Spleen (tissue), 11 donors: ENCODE results near the gene FOXJ2. TPM values are rescaled to one million over a fixed set of nuclear protein-coding genes. Genes with fewer than 3 reads are reported as not detected.
"Not testable (repeated sequence)": the region's sequence is repeated elsewhere in the genome, so short reads cannot be mapped to it uniquely, and the experiment has no call there.

Experiments
- DNase-seq: peaks from one replicate; pipeline ENCODE4 v3.0.0-alpha.2; 2020
- H3K27ac ChIP-seq, 8 donors: fragments of 200-600 bp; sonication (generic) in 7 of 8; 1 replicate in 4 of 8; 2 replicates in 4 of 8; pipeline versions ENCODE4 v1.5.0 to v1.8.0; 2016 to 2021; ENCODE audit warnings: inconsistent platforms in 4 of 8, mild to moderate bottlenecking in 4 of 8, moderate library complexity in 1 of 8
- H3K27me3 ChIP-seq, 7 donors: fragments of 200-600 bp; sonication (generic) in 6 of 7; replicated peaks in 1 of 7; 1 replicate in 4 of 7; 2 replicates in 3 of 7; pipeline versions ENCODE4 v1.5.0 to v1.8.0; 2016 to 2021; ENCODE audit warnings: inconsistent platforms in 3 of 7, mild to moderate bottlenecking in 1 of 7
- H3K36me3 ChIP-seq, 6 donors: fragments of 200-600 bp; sonication (generic) in 5 of 6; 1 replicate in 4 of 6; 2 replicates in 2 of 6; pipeline versions ENCODE4 v1.5.0 to v1.8.0; 2016 to 2021; ENCODE audit warnings: inconsistent platforms in 2 of 6
- H3K4me1 ChIP-seq, 6 donors: fragments of 200-600 bp; sonication (generic) in 5 of 6; 1 replicate in 3 of 6; 2 replicates in 3 of 6; pipeline versions ENCODE4 v1.5.0 to v1.8.0; 2016 to 2021; ENCODE audit warnings: inconsistent platforms in 3 of 6
- H3K4me3 ChIP-seq, 8 donors: fragments of 200-600 bp; sonication (generic) in 7 of 8; 1 replicate in 4 of 8; 2 replicates in 4 of 8; pipeline versions ENCODE4 v1.5.0 to v1.8.0; 2016 to 2021; ENCODE audit warnings: inconsistent platforms in 4 of 8, mild to moderate bottlenecking in 4 of 8, moderate library complexity in 2 of 8
- H3K9me3 ChIP-seq, 8 donors: fragments of 200-600 bp; sonication (generic) in 7 of 8; 1 replicate in 4 of 8; 2 replicates in 4 of 8; pipeline versions ENCODE4 v1.5.0 to v1.8.0; 2016 to 2021; ENCODE audit warnings: inconsistent platforms in 4 of 8
- POLR2A ChIP-seq, 3 donors: fragments of 450-650 bp; IDR thresholded peaks; one replicate each; pipeline ENCODE4 v1.5.1; 2017; ENCODE audit warnings: antibody characterized with exemption in 3 of 3, mild to moderate bottlenecking in 1 of 3
- POLR2AphosphoS5 ChIP-seq, 3 donors: sonication (generic); formaldehyde crosslinking; IDR thresholded peaks; one replicate each; pipeline ENCODE4 v1.5.1; 2017; ENCODE audit warnings: antibody characterized with exemption in 3 of 3
- WGBS, 5 donors: extraction: QIAGEN DNeasy Blood & Tissue Kit in 3 of 5; methylation state at CpG; one replicate each; pipeline versions ENCODE4 v1.1.5 to v1.1.7; 2013 to 2018; 5-methylcytosine and 5-hydroxymethylcytosine counted together
- intact Hi-C: fragments of 100-400 bp; cut with DNase I; formaldehyde crosslinking; loops from one replicate; pipeline ENCODE4 v1.15.0; 2023; ENCODE audit warnings: low total_unique reads
- polyA plus RNA-seq, 3 donors: library from polyadenylated mRNA; stranded (reverse); fragments of 200-250 nt; gene quantifications; one replicate each; pipeline ENCODE4 v1.2.1, GENCODE V29; 2013
- total RNA-seq, 7 donors: library from RNA; depleted of rRNA in 3 of 7; stranded (reverse); fragments of >200 nt in 3 of 7; fragmentation: NEBNext Ultra II Directional in 4 of 7; extraction: Animal tissue kit (Norgen Biotek cat#: 25700) in 4 of 7; gene quantifications; one replicate each; pipeline versions ENCODE4 v1.1.0 to v1.2.1, GENCODE V29; 2016 to 2021
- TF ChIP-seq, protein P1 (sequence below), 11 experiments: fragments of 200-600 bp in 7 of 11; fragments of 450-650 bp in 4 of 11; sonication (generic) in 4 of 11; IDR thresholded peaks in 8 of 11; conservative IDR thresholded peaks in 3 of 11; 1 replicate in 7 of 11; 2 replicates in 4 of 11; pipeline versions ENCODE4 v1.4.0 to v1.8.0; 2016 to 2021; ENCODE audit warnings: antibody characterized with exemption in 11 of 11, inconsistent platforms in 4 of 11, mild to moderate bottlenecking in 1 of 11
- donor health status: healthy with polysubstance abuse.
- donor health status: DM: no; HTN: no; CAD: no; lungs with moderate emphysema.
- donor health status: DM: no; HTN: no; CAD: no.
- donor health status: Bipolar disorder and iron deficiency.
- donor health status: healthy.
- donor health status: DM: no; HTN: no; CAD: no.
- donor health status: DM: yes; HTN: yes; CAD: no.

FOXJ2 gene
- total and polyA plus RNA-seq, 10 donors, result 3.7 to 20.9 (median 16.6) TPM

DNA sequence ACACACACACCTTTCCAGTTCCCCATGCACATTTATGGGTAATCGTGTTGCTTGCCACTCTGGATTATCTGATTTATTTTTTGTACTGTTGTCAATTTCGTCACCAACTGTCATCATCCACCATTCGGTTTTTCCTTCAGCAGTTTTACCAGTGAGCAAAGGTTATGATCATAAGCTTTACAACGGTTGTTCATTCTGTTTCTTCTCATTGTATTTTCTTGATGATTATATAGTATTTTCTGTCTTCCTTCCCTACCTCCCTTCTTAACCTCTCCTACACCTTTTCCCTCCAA, 50.2 kb downstream of the FOXJ2 start:
- H3K9me3 ChIP-seq, result no peaks in the 10 kb centered on the region
- no peak for DNase-seq
- no peaks in the 10 kb centered on the region for H3K27me3 ChIP-seq
- intact Hi-C loops, result no loop called here
- peak overlapping the region; percentile 61 to 89 (median 76) for H3K4me3 ChIP-seq
- peaks cover 0 to 21% (median 4%) of the 10 kb centered on the region in 6 donors for H3K36me3 ChIP-seq
- WGBS, 5 donors, result 1 to 8% (median 7%) methylated on average over 4 of the region's 4 CpGs
- H3K4me1 ChIP-seq, result peaks cover 28 to 89% (median 62%) of the 10 kb centered on the region in 6 donors
- TF ChIP-seq, protein P1, sequence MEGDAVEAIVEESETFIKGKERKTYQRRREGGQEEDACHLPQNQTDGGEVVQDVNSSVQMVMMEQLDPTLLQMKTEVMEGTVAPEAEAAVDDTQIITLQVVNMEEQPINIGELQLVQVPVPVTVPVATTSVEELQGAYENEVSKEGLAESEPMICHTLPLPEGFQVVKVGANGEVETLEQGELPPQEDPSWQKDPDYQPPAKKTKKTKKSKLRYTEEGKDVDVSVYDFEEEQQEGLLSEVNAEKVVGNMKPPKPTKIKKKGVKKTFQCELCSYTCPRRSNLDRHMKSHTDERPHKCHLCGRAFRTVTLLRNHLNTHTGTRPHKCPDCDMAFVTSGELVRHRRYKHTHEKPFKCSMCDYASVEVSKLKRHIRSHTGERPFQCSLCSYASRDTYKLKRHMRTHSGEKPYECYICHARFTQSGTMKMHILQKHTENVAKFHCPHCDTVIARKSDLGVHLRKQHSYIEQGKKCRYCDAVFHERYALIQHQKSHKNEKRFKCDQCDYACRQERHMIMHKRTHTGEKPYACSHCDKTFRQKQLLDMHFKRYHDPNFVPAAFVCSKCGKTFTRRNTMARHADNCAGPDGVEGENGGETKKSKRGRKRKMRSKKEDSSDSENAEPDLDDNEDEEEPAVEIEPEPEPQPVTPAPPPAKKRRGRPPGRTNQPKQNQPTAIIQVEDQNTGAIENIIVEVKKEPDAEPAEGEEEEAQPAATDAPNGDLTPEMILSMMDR (IDR thresholded peaks at IDR 0.05 in 8 of 11, conservative IDR thresholded peaks at IDR 0.05 in 3 of 11), result no peak
- no peak for TF ChIP-seq POLR2AphosphoS5 (IDR thresholded peaks at IDR 0.05)
- TF ChIP-seq POLR2A (IDR thresholded peaks at IDR 0.05), result no peak
- peak overlapping the region in 7 of 8 donors; percentile 96 to 99 (median 96) for H3K27ac ChIP-seq

DNA sequence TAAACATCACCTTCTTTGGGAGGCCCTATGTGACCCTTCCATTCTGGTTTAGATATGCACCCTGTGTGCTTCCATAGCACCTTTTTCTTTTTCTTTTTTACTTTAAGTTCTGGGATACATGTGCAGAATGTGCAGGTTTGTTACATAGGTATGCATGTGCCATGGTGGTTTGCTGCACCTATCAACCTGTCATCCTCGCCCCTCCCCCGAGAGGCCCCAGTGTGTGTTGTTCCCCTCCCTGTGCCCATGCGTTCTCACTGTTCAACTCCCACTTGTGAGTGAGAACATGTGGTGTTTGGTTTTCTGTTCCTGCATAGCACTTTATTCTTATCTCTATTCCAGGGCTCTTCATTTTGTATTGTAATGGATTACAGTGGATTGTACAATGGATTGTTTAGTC, 51.8 kb downstream of the FOXJ2 start:
- intact Hi-C loops, H3K9me3 ChIP-seq, H3K27ac ChIP-seq, H3K27me3 ChIP-seq, DNase-seq: not testable (repeated sequence)
- H3K4me3 ChIP-seq, result peak overlapping the region in 1 of 8 donors; percentile 89
- peaks cover 41 to 90% (median 76%) of the 10 kb centered on the region in 6 donors for H3K4me1 ChIP-seq
- WGBS, 5 donors, result 63 to 77% (median 65%) methylated on average over 3 of the region's 3 CpGs
- peaks cover 0 to 26% (median 5%) of the 10 kb centered on the region in 6 donors for H3K36me3 ChIP-seq

- no peak for DNase-seq
- Histone ChIP-seq H3K36me3 (peaks cover 0 to 59% (median 36%) of the 10 kb centered on the region in 6 donors), H3K27me3 (no peaks in the 10 kb centered on the region), H3K9me3 (no peaks in the 10 kb centered on the region), H3K27ac (peak overlapping the region in 7 of 8 donors; percentile 2 to 75 (median 68)), H3K4me1 (peaks cover 30 to 74% (median 63%) of the 10 kb centered on the region in 6 donors), H3K4me3 (peak overlapping the region in 1 of 8 donors; percentile 25)
- WGBS, 5 donors, result 59 to 90% (median 79%) methylated on average over 2 of the region's 2 CpGs
- intact Hi-C loops, result no loop called here
- TF ChIP-seq POLR2AphosphoS5 (IDR thresholded peaks at IDR 0.05), result no peak
- no peak for TF ChIP-seq POLR2A (IDR thresholded peaks at IDR 0.05)
- TF ChIP-seq, protein P1 (IDR thresholded peaks at IDR 0.05 in 8 of 11, conservative IDR thresholded peaks at IDR 0.05 in 3 of 11), result no peak
These were observed 55.1 kb downstream of the FOXJ2 start for GRCh38 chr12:8087666-8088065.

DNA sequence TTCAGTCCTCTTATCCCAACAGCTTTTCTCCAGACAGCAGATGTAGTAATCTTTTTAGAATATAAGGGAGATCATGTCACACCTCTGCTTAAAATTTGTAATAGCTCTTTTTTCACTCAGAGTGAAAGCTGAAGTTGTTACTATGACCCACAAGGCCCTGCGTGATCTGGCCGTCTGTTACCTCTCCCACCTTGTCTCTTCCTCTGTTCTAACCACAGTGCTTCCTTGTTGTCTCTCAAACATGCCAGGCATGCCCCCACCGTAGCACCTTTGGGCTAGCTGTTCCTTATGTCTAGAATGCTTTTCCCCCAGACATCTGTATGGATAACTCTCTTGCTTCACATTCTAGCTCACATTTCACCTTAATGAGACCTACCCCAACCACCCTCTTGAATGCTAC, 56.1 kb downstream of the FOXJ2 start:
- 15 to 38% (median 22%) methylated on average over 3 of the region's 3 CpGs for WGBS, 5 donors
- DNase-seq, result no peak
- peaks cover 0 to 68% (median 45%) of the 10 kb centered on the region in 6 donors for H3K36me3 ChIP-seq
- peaks cover 22 to 65% (median 54%) of the 10 kb centered on the region in 6 donors for H3K4me1 ChIP-seq
- H3K9me3 ChIP-seq, result no peaks in the 10 kb centered on the region
- intact Hi-C loops, result no loop called here
- TF ChIP-seq POLR2A (IDR thresholded peaks at IDR 0.05) (no peak), POLR2AphosphoS5 (IDR thresholded peaks at IDR 0.05) (peak in 1 of 3 donors; percentile 19)
- no peaks in the 10 kb centered on the region for H3K27me3 ChIP-seq
- H3K4me3 ChIP-seq, result peak overlapping the region in 1 of 8 donors; percentile 12
- H3K27ac ChIP-seq, result peak overlapping the region; percentile 1 to 75 (median 50)

DNA sequence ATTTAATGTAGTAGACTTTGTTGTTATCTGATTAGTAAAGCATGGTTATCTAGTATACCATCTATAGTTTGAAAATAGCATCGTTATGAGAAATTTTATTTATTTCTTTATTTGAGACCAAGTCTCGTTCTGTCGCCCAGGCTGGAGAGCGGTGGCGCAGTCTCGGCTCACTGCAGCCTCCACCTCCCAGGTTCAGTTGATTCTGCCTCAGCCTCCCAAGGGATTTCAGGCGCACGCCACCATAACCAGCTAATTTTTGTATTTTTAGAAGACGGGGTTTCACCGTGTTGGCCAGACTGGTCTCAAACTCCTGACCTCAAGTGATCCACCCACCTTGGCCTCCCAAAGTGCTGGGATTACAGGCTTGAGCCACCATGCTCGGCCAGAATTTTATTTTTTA, 56.8 kb downstream of the FOXJ2 start:
- 82 to 95% (median 89%) methylated on average over 11 of the region's 11 CpGs for WGBS, 5 donors
- H3K27me3 ChIP-seq, intact Hi-C loops, H3K9me3 ChIP-seq, DNase-seq, H3K4me3 ChIP-seq: not testable (repeated sequence)
- H3K27ac ChIP-seq, result peak overlapping the region in 4 of 8 donors; percentile 68 to 75 (median 70)
- H3K36me3 ChIP-seq, result peaks cover 0 to 69% (median 52%) of the 10 kb centered on the region in 6 donors
- H3K4me1 ChIP-seq, result peaks cover 21 to 58% (median 47%) of the 10 kb centered on the region in 6 donors

- WGBS, 5 donors, result 75 to 97% (median 84%) methylated on average over 5 of the region's 5 CpGs
- Histone ChIP-seq H3K4me1 (peaks cover 21 to 54% (median 43%) of the 10 kb centered on the region in 6 donors), H3K27ac (no peak overlapping the region), H3K27me3 (no peaks in the 10 kb centered on the region), H3K36me3 (peaks cover 0 to 70% (median 56%) of the 10 kb centered on the region in 6 donors), H3K9me3 (no peaks in the 10 kb centered on the region), H3K4me3 (no peak overlapping the region)
- TF ChIP-seq, protein P1 (IDR thresholded peaks at IDR 0.05 in 8 of 11, conservative IDR thresholded peaks at IDR 0.05 in 3 of 11), result no peak
- TF ChIP-seq POLR2AphosphoS5 (IDR thresholded peaks at IDR 0.05) (no peak), POLR2A (IDR thresholded peaks at IDR 0.05) (no peak)
- intact Hi-C loops, result no loop called here
- DNase-seq, result no peak
These were observed 57.2 kb downstream of the FOXJ2 start for GRCh38 chr12:8089716-8090115.
